CD4-positive, alpha-beta T cell treated with Interleukin-1 beta for 1 hour (primary cell): ENCODE measurements around the gene LYPD6B.

ENCODE experiments used
- DNase-seq, 2 donors: peaks; one replicate each; pipeline ENCODE4 v3.0.0-alpha.2; 2020 to 2022

Gene LYPD6B

GRCh38 chr2:149015501-149015900, 23.0 kb upstream of the LYPD6B start:
- no peak for DNase-seq

- DNase-seq: no peak
Observed at GRCh38 chr2:149015926-149016563, 22.5 kb upstream of the LYPD6B start.

GRCh38 chr2:149017116-149017985, 21.1 kb upstream of the LYPD6B start:
- DNase-seq: peak; percentile 63 to 68

- no peak for DNase-seq
Observed at GRCh38 chr2:149018981-149019380, 19.5 kb upstream of the LYPD6B start.

GRCh38 chr2:149019768-149020167, 18.7 kb upstream of the LYPD6B start:
- DNase-seq: peak in 1 of 2 donors; percentile 11

GRCh38 chr2:149020432-149020851, 18.1 kb upstream of the LYPD6B start:
- DNase-seq: no peak

GRCh38 chr2:149021271-149021719, 17.2 kb upstream of the LYPD6B start:
- no peak for DNase-seq

- no peak for DNase-seq
Observed at GRCh38 chr2:149021761-149022160, 16.7 kb upstream of the LYPD6B start.

GRCh38 chr2:149023091-149023490, 15.4 kb upstream of the LYPD6B start:
- DNase-seq: no peak

- DNase-seq: no peak
Observed at GRCh38 chr2:149027590-149028250, 10.8 kb upstream of the LYPD6B start.

GRCh38 chr2:149028377-149028776, 10.1 kb upstream of the LYPD6B start:
- DNase-seq: no peak

GRCh38 chr2:149028891-149029290, 9.6 kb upstream of the LYPD6B start:
- DNase-seq: no peak

GRCh38 chr2:149029307-149029965, 9.1 kb upstream of the LYPD6B start:
- DNase-seq: no peak

GRCh38 chr2:149031396-149031795, 7.1 kb upstream of the LYPD6B start:
- no peak for DNase-seq

- no peak for DNase-seq
Observed at GRCh38 chr2:149033716-149034115, 4.8 kb upstream of the LYPD6B start.

- DNase-seq: no peak
Observed at GRCh38 chr2:149034406-149034805, 4.1 kb upstream of the LYPD6B start.

GRCh38 chr2:149036507-149037293, 1.8 kb upstream of the LYPD6B start:
- no peak for DNase-seq

GRCh38 chr2:149037851-149038250, 648 bp upstream of the LYPD6B start:
- no peak for DNase-seq

GRCh38 chr2:149039213-149039724, 770 bp downstream of the LYPD6B start:
- no peak for DNase-seq

- DNase-seq: peak; percentile 22 to 43
Observed at GRCh38 chr2:149040451-149040850, 2.0 kb downstream of the LYPD6B start.

- no peak for DNase-seq
Observed at GRCh38 chr2:149041482-149041881, 3.0 kb downstream of the LYPD6B start.

- DNase-seq: no peak
Observed at GRCh38 chr2:149042881-149043280, 4.4 kb downstream of the LYPD6B start.
